ENCODE data around the gene WBP2NL. TPM values are rescaled to one million over a fixed set of nuclear protein-coding genes. Genes with fewer than 3 reads are reported as not detected.

The WBP2NL gene
- polyA plus RNA-seq, 1 experiment, result 0.21 TPM

- DNase-seq (ENCODE audit: low read depth, low spot score), result no peak
- Histone ChIP-seq H3K27ac (ENCODE audit: low read depth, low read length) (no peak overlapping the region), H3K9me3 (ENCODE audit: control insufficient read depth, insufficient read depth, low read length) (peaks cover 9% of the 10 kb centered on the region), H3K4me3 (ENCODE audit: low read depth, low read length) (no peak overlapping the region), H3K27me3 (ENCODE audit: control insufficient read depth, insufficient read depth, low read length) (peaks cover 6% of the 10 kb centered on the region)
- POLR2A ChIA-PET, result no interaction called here
- TF ChIP-seq, protein P1, sequence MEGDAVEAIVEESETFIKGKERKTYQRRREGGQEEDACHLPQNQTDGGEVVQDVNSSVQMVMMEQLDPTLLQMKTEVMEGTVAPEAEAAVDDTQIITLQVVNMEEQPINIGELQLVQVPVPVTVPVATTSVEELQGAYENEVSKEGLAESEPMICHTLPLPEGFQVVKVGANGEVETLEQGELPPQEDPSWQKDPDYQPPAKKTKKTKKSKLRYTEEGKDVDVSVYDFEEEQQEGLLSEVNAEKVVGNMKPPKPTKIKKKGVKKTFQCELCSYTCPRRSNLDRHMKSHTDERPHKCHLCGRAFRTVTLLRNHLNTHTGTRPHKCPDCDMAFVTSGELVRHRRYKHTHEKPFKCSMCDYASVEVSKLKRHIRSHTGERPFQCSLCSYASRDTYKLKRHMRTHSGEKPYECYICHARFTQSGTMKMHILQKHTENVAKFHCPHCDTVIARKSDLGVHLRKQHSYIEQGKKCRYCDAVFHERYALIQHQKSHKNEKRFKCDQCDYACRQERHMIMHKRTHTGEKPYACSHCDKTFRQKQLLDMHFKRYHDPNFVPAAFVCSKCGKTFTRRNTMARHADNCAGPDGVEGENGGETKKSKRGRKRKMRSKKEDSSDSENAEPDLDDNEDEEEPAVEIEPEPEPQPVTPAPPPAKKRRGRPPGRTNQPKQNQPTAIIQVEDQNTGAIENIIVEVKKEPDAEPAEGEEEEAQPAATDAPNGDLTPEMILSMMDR (IDR thresholded peaks at IDR 0.05; ENCODE audit: low read depth, low read length), result no peak
- CTCF ChIA-PET, result no interaction called here
These were observed 12.2 kb downstream of the WBP2NL start for GRCh38 chr22:42010778-42011177.

- H3K27me3 ChIP-seq (ENCODE audit: control insufficient read depth, insufficient read depth, low read length), result peaks cover 10% of the 10 kb centered on the region
- CTCF ChIA-PET, result no interaction called here
- H3K27ac ChIP-seq (ENCODE audit: low read depth, low read length), result no peak overlapping the region
- H3K9me3 ChIP-seq (ENCODE audit: control insufficient read depth, insufficient read depth, low read length), result peaks cover 9% of the 10 kb centered on the region
- H3K4me3 ChIP-seq (ENCODE audit: low read depth, low read length), result no peak overlapping the region
- DNase-seq (ENCODE audit: low read depth, low spot score), result no peak
- POLR2A ChIA-PET, result no interaction called here
- TF ChIP-seq, protein P1 (IDR thresholded peaks at IDR 0.05; ENCODE audit: low read depth, low read length), result no peak
These were observed 14.8 kb downstream of the WBP2NL start for GRCh38 chr22:42013385-42013784.

GRCh38 chr22:42016111-42016510 is 17.5 kb downstream of the WBP2NL start:
- Histone ChIP-seq H3K4me3 (ENCODE audit: low read depth, low read length) (no peak overlapping the region), H3K27ac (ENCODE audit: low read depth, low read length) (no peak overlapping the region), H3K9me3 (ENCODE audit: control insufficient read depth, insufficient read depth, low read length) (peaks cover 3% of the 10 kb centered on the region), H3K27me3 (ENCODE audit: control insufficient read depth, insufficient read depth, low read length) (peaks cover 17% of the 10 kb centered on the region)
- TF ChIP-seq, protein P1 (IDR thresholded peaks at IDR 0.05; ENCODE audit: low read depth, low read length), result no peak
- ChIA-PET POLR2A (no interaction called here), CTCF (interaction anchor here (1.3 kb wide), 1 partner anchor 49 kb away, joined by 3 read pairs; no protein-coding TSS in a partner anchor)
- DNase-seq (ENCODE audit: low read depth, low spot score), result no peak

DNA sequence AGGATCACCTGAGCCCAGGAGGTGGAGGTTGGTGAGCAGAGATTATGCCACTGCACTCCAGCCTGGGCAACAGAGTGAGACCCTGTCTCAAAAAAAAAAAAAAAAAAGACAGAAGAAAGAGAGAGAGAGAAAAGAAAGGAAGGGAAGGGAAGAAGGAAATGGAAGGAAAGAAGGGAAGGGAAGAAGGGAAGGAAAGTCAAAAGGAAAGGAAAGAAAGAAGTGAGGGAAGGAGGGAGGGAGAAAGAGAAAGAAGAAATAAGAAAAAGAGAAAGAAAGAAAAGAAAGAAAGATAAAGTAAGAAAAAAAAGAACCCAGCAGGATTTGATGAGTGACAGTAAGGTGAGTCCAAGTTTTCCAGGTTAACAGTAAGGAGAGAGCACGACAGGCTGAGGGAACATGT is 19.6 kb downstream of the WBP2NL start:
- TF ChIP-seq, protein P1 (IDR thresholded peaks at IDR 0.05; ENCODE audit: low read depth, low read length), result no peak
- POLR2A ChIA-PET, result interaction anchor here (0.6 kb wide), 2 partner anchors 46 to 48 kb away, joined by 4 to 5 read pairs; no protein-coding TSS in a partner anchor
- no peak overlapping the region for H3K27ac ChIP-seq (ENCODE audit: low read depth, low read length)
- DNase-seq (ENCODE audit: low read depth, low spot score), result no peak
- H3K9me3 ChIP-seq (ENCODE audit: control insufficient read depth, insufficient read depth, low read length), result no peaks in the 10 kb centered on the region
- CTCF ChIA-PET, result no interaction called here
- H3K27me3 ChIP-seq (ENCODE audit: control insufficient read depth, insufficient read depth, low read length), result peaks cover 23% of the 10 kb centered on the region
- H3K4me3 ChIP-seq (ENCODE audit: low read depth, low read length), result no peak overlapping the region

DNA sequence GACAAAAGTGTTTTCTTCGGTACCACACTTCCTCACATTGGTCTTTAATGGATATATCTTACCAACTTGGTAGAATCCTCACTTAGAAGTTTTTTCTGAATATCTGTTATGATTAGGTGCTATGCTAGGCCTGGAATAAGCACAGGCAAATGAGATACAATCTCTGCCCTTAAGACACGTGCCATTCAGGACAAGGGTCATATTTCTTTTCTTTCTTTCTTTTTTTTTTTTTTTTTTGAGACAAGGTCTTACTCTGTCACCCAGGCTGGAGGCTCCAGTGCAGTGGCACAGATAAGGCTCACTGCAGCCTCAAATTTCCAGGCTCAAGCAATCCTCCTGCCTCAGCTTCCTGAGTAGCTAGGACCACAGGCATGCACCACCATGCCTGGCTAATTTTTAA is 23.0 kb downstream of the WBP2NL start:
- ChIA-PET CTCF (no interaction called here), POLR2A (no interaction called here)
- Histone ChIP-seq H3K4me3 (ENCODE audit: low read depth, low read length) (no peak overlapping the region), H3K9me3 (ENCODE audit: control insufficient read depth, insufficient read depth, low read length) (no peaks in the 10 kb centered on the region), H3K27ac (ENCODE audit: low read depth, low read length) (no peak overlapping the region), H3K27me3 (ENCODE audit: control insufficient read depth, insufficient read depth, low read length) (peaks cover 18% of the 10 kb centered on the region)
- TF ChIP-seq, protein P1 (IDR thresholded peaks at IDR 0.05; ENCODE audit: low read depth, low read length), result no peak
- DNase-seq (ENCODE audit: low read depth, low spot score), result no peak

Measured in AG04450 (cell line).